Panc1 (cell line): Measurements from ENCODE around the gene SLC10A4. TPM values are rescaled to one million over a fixed set of nuclear protein-coding genes. Genes with fewer than 3 reads are reported as not detected.

Experiments used
- ATAC-seq: fragments of 200-7000 bp; cut with Tn5 transposase; 2 replicates; pipeline ENCODE4 v1.9.1; 2020; ENCODE audit warnings: mild to moderate bottlenecking, moderate library complexity
- BruUV-seq: library from RNA; stranded (reverse); fragments of 400-500 nt; replicated peaks from 2 replicates; lab custom pipeline; 2021; lab: Mats Ljungman, UMichigan
- CTCF ChIA-PET: fragments of 300-600 bp; sonication (Branson Sonifier 250); formaldehyde crosslinking; loops from one replicate; lab custom pipeline; 2022; ENCODE audit warnings: antibody characterized with exemption; lab: Charles Lee
- POLR2A ChIA-PET: fragments of 300-600 bp; sonication (Branson Sonifier 250); formaldehyde crosslinking; loops from one replicate; lab custom pipeline; 2022; ENCODE audit warnings: antibody characterized with exemption; lab: Charles Lee
- DNase-seq: peaks from one replicate; pipeline ENCODE4 v3.0.0-alpha.2; 2010; ENCODE audit warnings: low read depth, low spot score
- H3K27ac ChIP-seq: 2 replicates; pipeline ENCODE4 v1.5.1; 2011; ENCODE audit warnings: mild to moderate bottlenecking, low read length, inconsistent platforms
- H3K27me3 ChIP-seq: fragments of 200-500 bp; sonication (Bioruptor generic); 2 replicates; pipeline ENCODE4 v1.6.0; 2014; ENCODE audit warnings: low read length, inconsistent platforms; ENCODE audit not compliant: control insufficient read depth, insufficient read depth
- H3K36me3 ChIP-seq: fragments of 200-500 bp; sonication (Bioruptor generic); 2 replicates; pipeline ENCODE4 v1.5.1; 2014; ENCODE audit warnings: inconsistent platforms, mild to moderate bottlenecking, low read length, moderate library complexity; ENCODE audit not compliant: control insufficient read depth, insufficient read depth
- H3K4me1 ChIP-seq: 2 replicates; pipeline ENCODE4 v1.5.1; 2011; ENCODE audit warnings: inconsistent platforms, mild to moderate bottlenecking, low read length, moderate library complexity; ENCODE audit not compliant: control insufficient read depth, insufficient read depth
- H3K4me3 ChIP-seq, 2 experiments: 2 replicates each; pipeline ENCODE4 v1.5.1; 2011 to 2012; ENCODE audit warnings: low read depth in 2 of 2, low read length in 2 of 2, mild to moderate bottlenecking in 2 of 2, inconsistent platforms in 1 of 2, moderate library complexity in 1 of 2
- H3K9me3 ChIP-seq: fragments of 200-500 bp; sonication (Bioruptor generic); 2 replicates; pipeline ENCODE4 v1.5.1; 2014; ENCODE audit warnings: low read depth, mild to moderate bottlenecking, inconsistent platforms, low read length, moderate library complexity; ENCODE audit not compliant: control insufficient read depth, insufficient read depth
- CTCF ChIP-seq: fragments of 450-650 bp; IDR thresholded peaks from 2 replicates; pipeline ENCODE4 v1.5.1; 2017; ENCODE audit warnings: mild to moderate bottlenecking
- POLR2AphosphoS5 ChIP-seq: IDR thresholded peaks from 2 replicates; pipeline ENCODE4 v1.6.1; 2012; ENCODE audit warnings: mild to moderate bottlenecking, low read depth, low read length, moderate library complexity
- REST ChIP-seq, 2 experiments: IDR thresholded peaks; 2 replicates each; pipeline ENCODE4 v1.6.1; 2011 to 2012; ENCODE audit warnings: low read depth in 2 of 2, control low read depth in 1 of 2, low read length in 1 of 2, mild to moderate bottlenecking in 1 of 2, moderate library complexity in 1 of 2; ENCODE audit not compliant: insufficient read depth in 1 of 2
- SIN3A ChIP-seq: IDR thresholded peaks from 2 replicates; pipeline ENCODE4 v1.6.1; 2012; ENCODE audit warnings: low read depth, mild to moderate bottlenecking, low read length, moderate library complexity, borderline replicate concordance; ENCODE audit not compliant: insufficient read depth
- TCF7L2 ChIP-seq: IDR thresholded peaks from 2 replicates; pipeline ENCODE4 v1.6.1; 2011; ENCODE audit warnings: mild to moderate bottlenecking, low read depth, low read length, inconsistent platforms
- in situ Hi-C: cut with HindIII; loops from 2 replicates; pipeline ENCODE4 v1.10.0; 2016; ENCODE audit warnings: low sequenced_read_pairs, low pct_unique_long_range_greater_than_20kb
- intact Hi-C: fragments of 100-400 bp; cut with micrococcal nuclease; formaldehyde crosslinking; loops from one replicate; pipeline ENCODE4 v1.10.0; 2022; ENCODE audit not compliant: unreplicated experiment
- total RNA-seq: library from RNA; stranded (reverse); gene quantifications from one replicate; pipeline ENCODE4 v1.2.1, GENCODE V29; 2021; ENCODE audit not compliant: unreplicated experiment

SLC10A4 gene
- total RNA-seq, 1 experiment from 2014 or later = 1.2 TPM

- no peak for ATAC-seq
- intact Hi-C loops = loop anchor here (10.0 kb wide), 1 partner anchor 65 kb away; no protein-coding TSS in a partner anchor
Observed at GRCh38 chr4:48509543-48509942, 26.4 kb downstream of the SLC10A4 start.

DNA sequence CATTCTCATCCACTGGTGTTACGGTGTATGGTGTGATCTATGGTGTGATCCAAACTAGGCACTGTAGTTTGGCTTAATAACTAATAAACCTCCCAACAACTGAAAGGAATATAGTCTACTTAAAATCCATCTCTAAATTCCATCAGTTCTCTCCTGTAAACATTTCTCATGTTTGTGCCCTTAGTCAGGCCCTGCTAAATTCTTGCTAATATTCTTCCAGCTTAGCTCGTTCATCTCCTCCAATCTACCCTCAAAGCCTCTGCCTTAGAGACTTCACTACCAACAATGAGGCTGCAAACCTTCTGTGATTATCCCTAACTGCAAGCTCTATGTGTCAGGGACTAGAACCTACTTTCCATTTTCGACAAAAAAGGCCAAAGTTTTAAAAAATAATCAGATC is 35.0 kb downstream of the SLC10A4 start:
- no TSS peak for BruUV-seq
- no peak for ATAC-seq
- no peaks in the 10 kb centered on the region for H3K27me3 ChIP-seq
- ChIA-PET CTCF (no interaction called here), POLR2A (no interaction called here)
- DNase-seq = no peak
- no peaks in the 10 kb centered on the region for H3K4me1 ChIP-seq
- in situ Hi-C loops = no loop called here
- H3K4me3 ChIP-seq = no peak overlapping the region
- intact Hi-C loops = no loop called here
- H3K36me3 ChIP-seq = peaks cover 16% of the 10 kb centered on the region
- H3K27ac ChIP-seq = no peak overlapping the region
- TF ChIP-seq POLR2AphosphoS5 = no peak
- TF ChIP-seq SIN3A = no peak
- TF ChIP-seq REST (IDR thresholded peaks at IDR 0.05; ENCODE audit: insufficient read depth in 1 of 2, low read depth in 2 of 2, low read length in 1 of 2) = no peak
- TF ChIP-seq TCF7L2 = no peak
- no peak for TF ChIP-seq CTCF
- no peaks in the 10 kb centered on the region for H3K9me3 ChIP-seq

More at GRCh38 chr4:48509543-48509942, 26.4 kb downstream of the SLC10A4 start:
- no peak for TF ChIP-seq TCF7L2
- TF ChIP-seq REST (IDR thresholded peaks at IDR 0.05; ENCODE audit: insufficient read depth in 1 of 2, low read depth in 2 of 2, low read length in 1 of 2) = no peak
- TF ChIP-seq SIN3A = no peak
- TF ChIP-seq CTCF = no peak
- TF ChIP-seq POLR2AphosphoS5 = no peak
- CTCF ChIA-PET = no interaction called here
- H3K36me3 ChIP-seq = peaks cover 23% of the 10 kb centered on the region
- no TSS peak for BruUV-seq
- DNase-seq = no peak
- no peaks in the 10 kb centered on the region for H3K4me1 ChIP-seq
- H3K9me3 ChIP-seq = no peaks in the 10 kb centered on the region
- no peak overlapping the region for H3K4me3 ChIP-seq
- in situ Hi-C loops = no loop called here
- H3K27ac ChIP-seq = no peak overlapping the region
- POLR2A ChIA-PET = no interaction called here
- no peaks in the 10 kb centered on the region for H3K27me3 ChIP-seq
